ENCODE data around the gene PLA2G4F.

Gene PLA2G4F

GRCh38 chr15:42163291-42163690 is 6.9 kb upstream of the PLA2G4F start:
- DNase-seq: no peak

- no peak for DNase-seq
Measured at GRCh38 chr15:42160136-42160535, 3.7 kb upstream of the PLA2G4F start.

DNA sequence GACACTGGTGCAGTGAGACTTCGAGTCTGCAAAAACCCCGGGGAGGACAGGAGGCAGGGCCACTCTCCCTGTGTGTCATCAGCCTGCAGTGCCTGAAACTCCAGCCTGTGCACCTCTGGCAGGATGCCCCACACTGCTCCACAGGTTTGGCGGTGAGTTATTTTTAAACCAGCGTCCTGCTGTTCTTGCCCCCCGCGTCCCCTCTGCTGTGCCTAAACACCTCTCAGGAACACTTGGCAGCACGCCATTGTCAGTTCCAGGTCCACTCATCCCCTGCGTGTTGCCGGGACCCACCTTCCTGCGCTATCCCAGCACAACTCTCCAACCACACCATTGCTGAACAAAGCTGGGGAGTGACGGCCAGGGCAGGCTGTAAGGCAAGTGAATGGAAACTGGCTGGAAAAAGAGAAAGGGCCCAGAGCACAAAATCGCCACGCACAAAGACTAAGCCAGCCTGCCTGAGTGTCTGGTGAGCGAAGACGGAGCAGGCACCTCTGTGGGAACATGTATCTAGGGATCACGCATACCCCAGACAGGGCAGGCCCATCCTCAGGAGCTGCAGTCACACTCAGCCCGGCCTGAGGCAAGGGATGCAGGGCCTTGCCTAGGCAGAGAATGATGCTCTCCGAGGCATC is 3.1 kb upstream of the PLA2G4F start:
- DNase-seq: no peak

- no peak for DNase-seq
Measured at GRCh38 chr15:42158941-42159340, 2.5 kb upstream of the PLA2G4F start.

- no peak for DNase-seq
Measured at GRCh38 chr15:42157981-42158765, 1.7 kb upstream of the PLA2G4F start.

DNA sequence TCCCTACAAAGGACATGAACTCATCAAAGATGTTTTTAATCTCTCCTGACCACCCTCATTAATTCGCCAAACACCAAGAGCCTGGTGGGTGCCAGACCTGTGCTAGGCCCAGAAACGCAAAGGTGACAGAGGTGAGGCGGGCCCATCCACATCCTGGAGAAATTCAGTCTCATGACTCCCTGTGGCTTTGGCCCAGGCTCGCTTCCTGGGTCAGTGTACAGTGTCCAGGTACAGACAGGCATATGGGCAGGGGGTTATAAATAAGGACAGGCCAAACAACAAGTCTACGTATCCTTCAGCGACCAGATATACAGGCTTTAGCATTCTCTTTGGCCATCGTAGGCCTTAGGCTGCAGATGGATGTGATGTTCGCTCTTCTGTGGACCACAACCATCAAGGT is 945 bp upstream of the PLA2G4F start:
- no peak for DNase-seq

DNA sequence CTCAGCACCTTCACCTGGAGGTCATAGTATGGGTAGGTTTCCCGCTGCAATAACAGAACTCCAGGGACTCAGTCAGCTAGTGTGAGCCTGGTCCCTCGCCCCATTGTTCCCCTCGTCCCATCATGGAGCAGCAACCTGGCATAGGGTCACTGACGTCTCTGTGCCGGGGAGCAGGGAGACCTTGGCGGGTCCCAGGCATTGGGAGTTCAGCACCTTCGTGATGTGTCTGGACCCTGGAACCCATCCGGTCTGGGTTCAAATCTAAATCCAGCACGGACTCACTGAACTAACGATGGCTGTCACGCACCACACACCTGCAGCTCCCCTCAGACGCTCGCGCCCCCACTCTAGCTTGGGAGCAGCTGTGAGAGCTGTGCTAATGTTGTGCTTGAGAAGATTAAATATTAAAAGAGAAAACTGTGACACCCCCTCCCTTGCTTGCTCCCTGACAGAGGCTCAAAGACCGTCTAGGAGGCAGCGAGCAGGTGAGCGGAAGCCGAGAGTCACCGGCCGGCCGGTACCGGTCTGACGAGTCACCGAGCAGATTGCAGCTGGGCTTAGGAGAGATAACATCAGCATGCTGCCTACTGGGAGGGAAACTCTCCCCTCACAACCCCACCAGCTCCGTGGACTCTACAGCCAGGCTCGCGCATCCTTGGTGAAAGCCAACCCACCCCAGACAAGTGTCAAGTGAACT is 742 bp downstream of the PLA2G4F start:
- DNase-seq: no peak

DNA sequence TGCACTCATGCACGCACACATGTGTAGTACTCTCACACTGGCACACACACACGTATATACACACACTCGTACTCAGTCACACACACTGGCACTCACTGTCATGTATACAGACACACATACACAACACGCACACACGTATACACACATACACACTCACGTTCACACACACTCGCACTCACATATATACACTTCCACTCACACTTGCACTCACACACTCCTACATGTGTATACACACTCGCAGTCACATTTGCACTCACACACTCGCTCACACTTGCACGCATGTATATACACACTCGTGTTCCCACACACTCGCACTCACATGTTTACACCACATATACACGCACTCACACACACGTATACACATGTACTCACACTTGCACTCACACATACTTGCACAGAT is 1.5 kb downstream of the PLA2G4F start:
- DNase-seq: no peak

DNA sequence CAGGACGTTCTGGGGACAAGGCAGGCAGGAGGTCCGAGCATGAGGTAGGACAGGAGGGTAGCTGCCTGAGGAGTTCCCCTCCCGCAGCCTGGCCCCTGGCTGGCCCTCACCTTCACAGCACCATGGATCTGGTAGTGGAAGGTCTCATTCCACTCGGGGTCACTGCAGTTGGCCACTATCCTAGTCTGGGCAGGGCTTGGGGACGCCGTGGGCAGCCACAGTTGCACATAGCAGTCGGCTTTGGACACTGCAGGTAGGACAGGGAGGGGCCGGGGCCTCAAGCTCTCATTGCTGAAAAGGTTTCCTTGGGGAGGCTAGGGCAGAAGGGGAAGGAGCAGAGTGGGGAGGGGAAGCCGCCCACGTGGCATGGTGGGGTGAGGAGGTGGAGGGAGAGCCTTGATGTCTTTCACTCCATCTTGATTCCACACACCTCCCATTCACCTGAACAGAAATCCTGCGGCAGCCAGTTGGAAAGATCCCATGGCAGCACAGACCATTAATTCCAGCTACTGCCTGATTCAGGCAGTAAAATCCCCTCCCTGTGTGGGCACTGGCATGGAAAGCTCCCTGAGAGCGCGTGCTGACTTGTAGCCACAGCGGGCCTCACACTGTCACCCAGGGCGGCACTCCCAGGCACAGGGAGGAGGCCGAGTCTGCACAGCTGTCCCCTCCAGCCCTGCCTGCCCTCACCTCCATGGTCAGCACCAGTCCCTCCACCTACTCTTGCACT is 2.1 kb downstream of the PLA2G4F start:
- DNase-seq: no peak

GRCh38 chr15:42153874-42154211 is 2.6 kb downstream of the PLA2G4F start:
- no peak for DNase-seq

- DNase-seq: no peak
Measured at GRCh38 chr15:42152921-42153698, 3.3 kb downstream of the PLA2G4F start.

GRCh38 chr15:42152196-42152920 is 4.1 kb downstream of the PLA2G4F start:
- DNase-seq: no peak

DNA sequence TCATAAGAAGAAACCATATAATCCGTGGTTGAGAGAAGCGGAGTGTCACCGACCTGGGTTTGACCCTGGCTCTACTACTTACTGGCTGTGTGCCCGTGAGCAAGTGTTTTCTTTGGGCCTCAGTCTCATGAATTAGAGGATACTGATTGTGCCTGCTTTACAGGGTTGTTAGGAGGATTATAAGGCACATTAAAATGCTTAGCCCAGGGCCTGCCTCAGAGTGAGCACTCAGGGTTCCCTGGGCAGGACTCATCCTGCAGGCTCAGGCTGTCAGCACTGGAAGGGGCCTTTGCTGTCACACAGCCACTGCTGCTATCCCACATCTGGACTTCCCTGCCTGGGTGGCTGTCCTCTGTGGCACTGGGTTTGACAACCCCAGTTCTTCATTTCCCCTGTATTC is 4.7 kb downstream of the PLA2G4F start:
- DNase-seq: no peak

GRCh38 chr15:42151141-42151561 is 5.3 kb downstream of the PLA2G4F start:
- DNase-seq: no peak

DNA sequence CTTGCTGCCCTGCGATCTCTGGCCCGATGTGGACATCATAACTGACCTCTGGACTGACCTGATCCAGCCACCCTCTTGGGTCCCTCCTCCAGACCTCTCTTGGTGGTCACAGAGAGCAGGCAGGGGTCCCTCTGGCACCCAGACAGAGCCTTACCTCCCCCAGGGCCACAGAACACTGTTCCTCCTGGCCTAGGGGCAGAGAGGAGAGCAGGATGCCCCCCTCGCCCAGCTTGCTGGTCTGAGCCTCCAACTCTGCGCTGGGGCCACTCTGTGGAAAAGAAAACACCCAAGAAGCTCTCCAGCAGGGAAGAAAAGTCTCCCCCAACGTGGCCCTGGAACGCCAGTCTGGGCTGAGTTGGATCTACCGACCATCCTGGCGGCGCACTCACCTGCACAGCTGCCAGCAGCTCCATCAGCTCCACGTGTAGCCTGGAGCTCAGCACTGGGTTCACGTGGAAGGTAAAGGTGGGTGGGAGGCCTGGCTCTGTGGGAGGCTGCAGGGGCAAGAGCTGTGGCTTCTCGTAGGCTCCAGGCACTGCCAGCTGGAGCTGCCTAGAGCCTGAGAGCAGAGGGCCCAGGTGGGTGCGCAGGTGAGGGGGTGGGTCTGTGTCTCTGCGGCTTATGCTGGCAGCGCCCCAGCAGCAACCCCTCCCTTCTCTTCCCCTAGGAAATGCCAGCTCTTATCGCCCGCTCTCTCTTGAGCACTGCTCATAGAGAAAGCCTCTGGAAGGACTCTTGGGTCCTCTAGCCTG is 6.0 kb downstream of the PLA2G4F start:
- DNase-seq: no peak

- no peak for DNase-seq
Measured at GRCh38 chr15:42149493-42150218, 6.8 kb downstream of the PLA2G4F start.

DNA sequence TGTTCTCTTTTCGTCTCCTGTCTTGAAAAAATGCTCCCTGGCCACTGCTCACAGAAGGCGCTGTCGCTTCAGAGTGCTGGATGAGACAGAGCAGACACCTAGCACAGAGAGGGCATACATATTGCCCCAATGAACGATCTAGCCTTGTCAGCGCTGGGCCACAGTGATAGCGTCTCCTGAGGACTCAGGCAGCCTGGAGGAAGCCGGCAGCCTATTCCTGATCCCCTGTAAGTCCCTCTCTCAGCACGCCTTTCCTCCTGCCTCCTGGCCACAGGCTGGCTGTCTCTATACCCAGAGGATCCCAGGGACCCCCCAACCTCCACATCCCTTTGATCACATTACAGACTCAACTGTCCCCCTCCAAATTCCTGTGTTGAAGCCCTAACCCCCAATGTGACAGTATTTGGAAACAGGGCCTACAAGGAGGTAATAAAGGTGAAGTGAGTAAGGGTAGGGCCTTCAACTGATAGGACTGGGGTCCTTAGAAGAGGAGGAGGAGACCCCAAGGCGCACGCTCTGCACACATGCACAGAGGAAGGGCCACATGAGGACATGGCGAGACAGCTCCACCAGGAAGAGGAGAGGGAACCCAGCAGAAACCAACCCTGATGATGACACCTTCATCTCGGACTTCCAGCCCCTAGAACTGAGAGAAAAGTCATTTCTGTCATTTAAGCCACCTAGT is 7.5 kb downstream of the PLA2G4F start:
- DNase-seq: no peak

DNA sequence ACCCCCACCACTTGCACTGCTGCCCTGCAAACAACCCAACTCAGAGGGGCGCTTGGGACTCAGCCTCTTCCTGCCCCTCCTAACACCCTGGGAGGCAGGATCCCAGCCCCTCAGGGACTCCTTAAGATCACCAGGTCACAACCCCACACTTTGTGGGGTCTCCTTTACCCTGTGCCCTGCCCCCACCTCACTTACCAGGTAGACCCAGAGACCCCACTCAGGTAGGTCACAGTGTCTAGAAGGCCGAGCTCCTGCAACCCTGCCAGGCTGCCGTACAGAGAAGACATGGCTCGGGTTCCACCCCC is 9.1 kb downstream of the PLA2G4F start:
- DNase-seq: no peak

DNA sequence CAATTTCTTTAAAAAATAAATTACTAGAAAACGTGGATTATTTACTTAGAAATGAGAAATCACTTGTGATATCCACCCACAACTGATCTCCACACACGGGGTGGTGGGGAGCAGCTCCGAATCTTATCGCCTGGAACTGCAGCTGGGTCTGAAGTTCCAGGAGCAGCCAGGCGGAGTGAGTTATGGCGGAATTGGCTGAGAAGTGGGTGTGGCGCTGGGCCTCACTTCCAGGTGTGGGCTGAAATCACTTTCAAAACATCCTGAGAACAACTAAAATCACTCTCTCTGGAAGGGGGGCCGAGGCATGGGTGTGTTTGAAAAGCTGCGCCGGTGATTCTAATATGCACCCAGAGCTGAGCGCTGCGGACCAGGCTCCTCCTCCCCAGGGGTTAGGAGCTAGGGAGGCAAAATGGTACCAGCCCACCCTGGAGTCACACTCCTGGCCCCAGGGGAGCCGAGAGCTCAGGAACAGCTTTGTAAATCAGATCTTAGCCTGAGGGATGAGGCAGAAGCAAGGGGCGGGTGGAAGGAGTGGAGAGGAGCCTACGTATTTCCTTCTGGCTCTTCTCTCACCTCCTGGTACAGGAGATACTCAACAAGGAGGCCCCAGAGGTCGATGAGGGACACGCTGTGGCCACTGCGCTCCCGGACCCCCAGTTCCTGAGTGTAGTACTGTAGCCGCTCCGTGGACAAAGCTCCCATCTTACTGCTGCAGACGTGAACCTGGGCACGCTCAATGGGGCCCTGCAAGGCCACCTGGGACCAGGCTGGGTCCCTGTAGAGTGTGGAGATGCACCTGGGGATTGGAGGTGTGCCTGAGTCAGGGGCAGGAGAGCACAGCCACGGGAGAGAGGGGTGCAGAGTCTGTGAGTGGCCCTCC is 9.6 kb downstream of the PLA2G4F start:
- DNase-seq: no peak
